Thoracic aorta (tissue), 2 donors: Measurements from ENCODE around the gene PDCL3. TPM values are rescaled to one million over a fixed set of nuclear protein-coding genes. Genes with fewer than 3 reads are reported as not detected.

Source experiments
- ATAC-seq: fragments of 150-250 bp; one replicate; pipeline ENCODE4 v1.8.0; 2017; ENCODE audit warnings: low read depth; ENCODE audit not compliant: insufficient number of reproducible peaks, low FRiP score
- DNase-seq: peaks from one replicate; pipeline ENCODE4 v3.0.0-alpha.2; 2020; ENCODE audit warnings: low spot score
- H3K27ac ChIP-seq, 2 donors: fragments of 200-600 bp; sonication (generic); 1 replicate in 1 of 2; 2 replicates in 1 of 2; pipeline ENCODE4 v1.5.1; 2016; ENCODE audit warnings: mild to moderate bottlenecking in 2 of 2, moderate library complexity in 2 of 2
- H3K27me3 ChIP-seq: fragments of 200-600 bp; sonication (generic); replicated peaks from 2 replicates; pipeline ENCODE4 v1.6.0; 2016; ENCODE audit warnings: mild to moderate bottlenecking; ENCODE audit not compliant: insufficient read depth
- H3K36me3 ChIP-seq: fragments of 200-600 bp; sonication (generic); one replicate; pipeline ENCODE4 v1.5.1; 2016
- H3K4me1 ChIP-seq, 2 donors: fragments of 200-600 bp; sonication (generic); 1 replicate in 1 of 2; 2 replicates in 1 of 2; pipeline versions ENCODE4 v1.5.1 to v1.6.0; 2016; ENCODE audit warnings: low read depth in 2 of 2, mild to moderate bottlenecking in 1 of 2; ENCODE audit not compliant: control insufficient read depth in 1 of 2
- H3K4me3 ChIP-seq: fragments of 200-600 bp; sonication (generic); 2 replicates; pipeline ENCODE4 v1.5.1; 2016; ENCODE audit warnings: mild to moderate bottlenecking
- H3K9me3 ChIP-seq: fragments of 200-600 bp; sonication (generic); 2 replicates; pipeline ENCODE4 v1.5.1; 2016
- total RNA-seq, 2 donors: library from RNA; depleted of rRNA; stranded (reverse); fragments of >200 nt; gene quantifications; one replicate each; pipeline versions ENCODE4 v1.1.0 to v1.2.3, GENCODE V29; 2016
- TF ChIP-seq, protein P1 (sequence below): fragments of 200-600 bp; sonication (generic); IDR thresholded peaks from one replicate; pipeline ENCODE4 v1.5.1; 2019; ENCODE audit warnings: antibody characterized with exemption

PDCL3 gene
- total RNA-seq, 2 donors from 2014 or later, result 7.5 to 13.4 TPM

DNA sequence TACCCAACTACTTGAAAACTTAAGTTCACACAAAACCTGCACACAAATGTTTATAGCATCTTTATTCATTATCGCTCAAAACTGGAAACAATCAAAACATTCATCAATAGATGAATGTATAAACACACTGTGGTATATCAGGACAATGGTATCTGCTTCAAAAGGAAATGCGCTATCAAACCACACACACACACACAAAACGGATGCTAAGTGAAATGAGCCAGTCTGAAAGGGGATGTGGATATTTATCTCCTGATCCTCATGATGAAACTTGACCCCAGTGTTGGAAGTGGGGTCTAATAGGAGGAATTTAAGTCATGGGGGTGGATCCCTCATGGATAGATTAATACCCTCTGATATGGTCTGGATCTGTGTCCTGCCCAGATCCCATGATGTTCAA, 22.0 kb downstream of the PDCL3 start:
- H3K9me3 ChIP-seq, result no peaks in the 10 kb centered on the region
- H3K4me1 ChIP-seq, result peaks cover 0 to 13% of the 10 kb centered on the region in 2 donors
- no peak overlapping the region for H3K4me3 ChIP-seq
- ATAC-seq (no peak), DNase-seq (no peak)
- no peak overlapping the region for H3K27ac ChIP-seq
- no peaks in the 10 kb centered on the region for H3K36me3 ChIP-seq
- TF ChIP-seq, protein P1, sequence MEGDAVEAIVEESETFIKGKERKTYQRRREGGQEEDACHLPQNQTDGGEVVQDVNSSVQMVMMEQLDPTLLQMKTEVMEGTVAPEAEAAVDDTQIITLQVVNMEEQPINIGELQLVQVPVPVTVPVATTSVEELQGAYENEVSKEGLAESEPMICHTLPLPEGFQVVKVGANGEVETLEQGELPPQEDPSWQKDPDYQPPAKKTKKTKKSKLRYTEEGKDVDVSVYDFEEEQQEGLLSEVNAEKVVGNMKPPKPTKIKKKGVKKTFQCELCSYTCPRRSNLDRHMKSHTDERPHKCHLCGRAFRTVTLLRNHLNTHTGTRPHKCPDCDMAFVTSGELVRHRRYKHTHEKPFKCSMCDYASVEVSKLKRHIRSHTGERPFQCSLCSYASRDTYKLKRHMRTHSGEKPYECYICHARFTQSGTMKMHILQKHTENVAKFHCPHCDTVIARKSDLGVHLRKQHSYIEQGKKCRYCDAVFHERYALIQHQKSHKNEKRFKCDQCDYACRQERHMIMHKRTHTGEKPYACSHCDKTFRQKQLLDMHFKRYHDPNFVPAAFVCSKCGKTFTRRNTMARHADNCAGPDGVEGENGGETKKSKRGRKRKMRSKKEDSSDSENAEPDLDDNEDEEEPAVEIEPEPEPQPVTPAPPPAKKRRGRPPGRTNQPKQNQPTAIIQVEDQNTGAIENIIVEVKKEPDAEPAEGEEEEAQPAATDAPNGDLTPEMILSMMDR, result no peak
- H3K27me3 ChIP-seq, result no peaks in the 10 kb centered on the region

DNA sequence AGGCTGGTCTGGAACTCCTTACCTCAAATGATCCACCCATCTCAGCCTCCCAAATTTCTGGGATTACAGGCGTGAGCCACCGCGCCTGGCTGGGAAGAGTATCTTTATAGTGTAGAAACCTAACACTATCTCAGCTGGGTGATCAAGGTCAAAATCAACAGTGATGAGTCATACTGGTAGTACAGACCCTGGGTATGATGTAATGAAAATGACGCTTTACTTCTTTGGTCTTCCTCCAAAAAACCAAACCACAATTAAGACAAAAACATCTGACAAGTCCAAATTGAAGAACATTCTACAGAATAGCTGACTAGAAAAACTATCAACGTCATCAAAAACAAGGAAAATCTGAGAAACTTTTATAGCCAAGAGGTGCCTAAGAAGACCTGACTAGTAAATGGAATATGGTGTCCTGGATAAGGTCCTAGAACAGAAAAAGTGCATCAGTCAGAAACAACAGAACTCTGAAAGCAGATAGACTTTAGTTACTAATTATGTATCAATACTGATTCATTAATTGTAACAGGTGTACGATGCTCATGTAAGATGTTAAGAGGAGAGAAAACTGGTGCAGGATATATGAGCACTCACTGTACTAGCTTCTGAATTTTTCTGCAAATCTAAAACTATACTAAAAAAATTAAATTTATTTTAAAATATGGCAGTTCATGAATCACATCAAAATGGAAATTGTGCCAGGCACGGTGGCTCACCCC, 25.4 kb downstream of the PDCL3 start:
- no peaks in the 10 kb centered on the region for H3K4me1 ChIP-seq
- no peak overlapping the region for H3K27ac ChIP-seq
- DNase-seq, result no peak
- ATAC-seq, result no peak
- TF ChIP-seq, protein P1, result no peak
- no peak overlapping the region for H3K4me3 ChIP-seq
- no peaks in the 10 kb centered on the region for H3K27me3 ChIP-seq
- no peaks in the 10 kb centered on the region for H3K36me3 ChIP-seq
- no peaks in the 10 kb centered on the region for H3K9me3 ChIP-seq

DNA sequence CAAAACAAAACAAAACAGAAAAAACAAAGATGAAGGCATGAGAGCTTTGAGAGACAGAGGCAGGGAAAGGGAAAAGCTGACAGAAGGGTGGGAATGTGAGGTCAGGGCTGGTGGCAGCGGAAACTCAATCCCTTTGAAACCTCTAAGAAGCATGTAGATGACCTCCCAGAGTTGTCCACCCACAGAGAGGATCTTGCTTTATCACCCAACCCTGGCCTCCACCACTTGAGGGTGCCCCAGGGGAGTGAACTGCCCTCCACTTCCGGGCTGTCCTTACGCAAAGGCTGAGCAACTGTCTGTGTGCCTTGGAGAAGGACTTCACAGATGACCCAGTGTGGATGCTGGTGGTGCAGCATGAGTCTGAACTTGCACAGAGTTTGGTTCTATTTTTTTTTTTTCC, 26.7 kb downstream of the PDCL3 start:
- H3K27ac ChIP-seq, result no peak overlapping the region

DNA sequence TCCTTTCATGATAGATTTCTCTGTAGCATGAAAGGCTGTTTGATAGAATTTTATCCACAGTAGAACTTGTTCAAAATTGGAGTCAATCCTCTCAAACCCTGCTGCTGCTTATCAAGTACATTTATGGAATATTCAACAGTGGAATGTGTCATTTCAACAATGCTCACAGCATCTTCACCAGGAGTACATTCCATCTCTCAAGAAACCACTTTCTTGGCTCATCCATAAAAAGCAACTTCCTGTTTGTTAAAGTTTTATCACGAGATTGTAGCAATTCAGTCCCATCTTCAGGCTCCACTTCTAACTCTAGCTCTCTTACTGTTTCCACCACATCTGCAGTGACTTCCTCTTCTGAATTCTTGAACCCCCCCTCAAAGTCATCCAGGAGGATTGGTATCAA, 29.4 kb downstream of the PDCL3 start:
- ATAC-seq (no peak), DNase-seq (no peak)
- TF ChIP-seq, protein P1, result no peak
- Histone ChIP-seq H3K27ac (no peak overlapping the region), H3K9me3 (no peaks in the 10 kb centered on the region), H3K27me3 (no peaks in the 10 kb centered on the region), H3K4me1 (no peaks in the 10 kb centered on the region), H3K36me3 (no peaks in the 10 kb centered on the region), H3K4me3 (no peak overlapping the region)

More for the DNA sequence above, 26.7 kb downstream of the PDCL3 start:
- TF ChIP-seq, protein P1, result no peak
- Histone ChIP-seq H3K36me3 (no peaks in the 10 kb centered on the region), H3K9me3 (no peaks in the 10 kb centered on the region), H3K4me1 (no peaks in the 10 kb centered on the region), H3K27me3 (no peaks in the 10 kb centered on the region), H3K4me3 (no peak overlapping the region)
- DNase-seq (no peak), ATAC-seq (no peak)

DNA sequence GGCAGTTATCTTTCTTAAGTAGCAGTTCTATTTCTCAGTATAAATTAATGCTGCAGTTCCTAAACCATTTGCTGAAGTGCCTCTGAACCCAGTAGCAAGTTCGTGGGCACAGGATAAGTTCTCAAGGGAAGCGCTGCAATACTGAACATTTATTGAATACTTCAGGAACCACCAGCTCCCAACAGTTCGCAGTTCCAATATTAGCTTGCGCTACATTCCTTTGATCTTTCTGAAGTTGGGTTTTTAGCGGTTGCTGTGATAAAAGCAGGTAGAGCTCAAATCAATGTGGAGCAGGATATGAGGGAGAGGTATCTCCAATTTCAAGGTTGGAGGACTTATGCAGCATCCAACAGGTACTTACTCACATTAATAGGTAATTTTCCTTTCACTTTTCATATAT, 33.7 kb downstream of the PDCL3 start:
- Histone ChIP-seq H3K4me1 (no peaks in the 10 kb centered on the region), H3K4me3 (no peak overlapping the region), H3K27me3 (no peaks in the 10 kb centered on the region), H3K9me3 (no peaks in the 10 kb centered on the region), H3K27ac (no peak overlapping the region), H3K36me3 (no peaks in the 10 kb centered on the region)
- TF ChIP-seq, protein P1, result no peak
- DNase-seq (no peak), ATAC-seq (no peak)
